Measurements from ENCODE around the gene QRICH2.
"Not testable (repeated sequence)": the region's sequence is repeated elsewhere in the genome, so short reads cannot be mapped to it uniquely, and the experiment has no call there.

QRICH2 gene

GRCh38 chr17:76244721-76245120, 63.4 kb downstream of the QRICH2 start:
- not testable (repeated sequence) for DNase-seq

- DNase-seq: peak; percentile 68
Measured at GRCh38 chr17:76243826-76244679, 64.0 kb downstream of the QRICH2 start.

GRCh38 chr17:76241691-76242255, 66.3 kb downstream of the QRICH2 start:
- no peak for DNase-seq

- no peak for DNase-seq
Measured at GRCh38 chr17:76241204-76241538, 66.9 kb downstream of the QRICH2 start.

- peak; percentile 43 for DNase-seq
Measured at GRCh38 chr17:76240461-76241203, 67.4 kb downstream of the QRICH2 start, which contains the start of gene RNF157. Gene RNF157 (minus strand): TSS chr17:76240493. CDS start chr17:76240240, 253 bp downstream.

- DNase-seq: no peak
Measured at GRCh38 chr17:76239538-76240274, 68.4 kb downstream of the QRICH2 start.

- DNase-seq: no peak
Measured at GRCh38 chr17:76238847-76239537, 69.1 kb downstream of the QRICH2 start.

- no peak for DNase-seq
Measured at GRCh38 chr17:76237859-76238313, 70.2 kb downstream of the QRICH2 start.

- DNase-seq: no peak
Measured at GRCh38 chr17:76236603-76237002, 71.5 kb downstream of the QRICH2 start.

GRCh38 chr17:76235883-76236282, 72.2 kb downstream of the QRICH2 start:
- no peak for DNase-seq

- peak; percentile 24 for DNase-seq
Measured at GRCh38 chr17:76234354-76234679, 73.8 kb downstream of the QRICH2 start.

- no peak for DNase-seq
Measured at GRCh38 chr17:76233588-76234353, 74.3 kb downstream of the QRICH2 start.

- peak; percentile 92 for DNase-seq
Measured at GRCh38 chr17:76232342-76232741, 75.7 kb downstream of the QRICH2 start.

GRCh38 chr17:76226749-76227148, 81.3 kb downstream of the QRICH2 start:
- DNase-seq: not testable (repeated sequence)

GRCh38 chr17:76225373-76226086, 82.5 kb downstream of the QRICH2 start:
- not testable (repeated sequence) for DNase-seq
